ENCODE measurements around the gene ZCWPW1.

DNA sequence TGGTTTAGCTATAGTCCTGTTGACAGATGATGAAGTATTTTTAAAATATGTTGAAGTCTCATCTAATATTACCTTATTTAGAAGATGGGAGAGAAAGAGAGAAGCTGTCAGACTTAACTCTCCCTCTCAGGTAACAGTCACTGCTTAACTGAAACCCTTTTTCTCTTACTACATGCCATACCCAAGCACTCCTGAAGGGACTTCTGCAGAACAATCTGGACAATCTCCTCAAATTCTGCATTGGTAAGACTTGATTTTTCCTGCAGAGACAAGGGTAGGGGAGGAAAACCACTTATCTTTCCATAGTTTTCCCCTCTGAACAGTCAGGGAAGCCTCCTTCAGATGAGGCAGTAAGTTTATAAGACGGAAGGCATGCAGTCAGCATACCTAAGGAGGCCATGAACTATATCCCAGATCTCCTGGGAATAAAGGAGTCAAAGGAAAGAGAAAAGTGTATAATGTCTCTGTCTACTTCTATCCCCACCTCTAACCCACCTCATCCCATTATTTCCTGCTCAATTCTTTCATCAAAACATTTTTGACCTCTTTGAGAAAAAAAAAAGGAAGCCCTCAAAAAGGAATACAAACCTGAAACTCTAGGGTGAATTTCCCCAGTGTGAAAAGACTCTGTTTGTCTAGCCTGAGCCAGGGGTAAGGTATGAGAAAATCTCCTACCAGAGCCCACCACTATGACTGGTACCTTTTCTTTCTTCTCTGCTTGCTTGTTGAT, 9.4 kb downstream of the ZCWPW1 start:
- TF ChIP-seq, protein P1, sequence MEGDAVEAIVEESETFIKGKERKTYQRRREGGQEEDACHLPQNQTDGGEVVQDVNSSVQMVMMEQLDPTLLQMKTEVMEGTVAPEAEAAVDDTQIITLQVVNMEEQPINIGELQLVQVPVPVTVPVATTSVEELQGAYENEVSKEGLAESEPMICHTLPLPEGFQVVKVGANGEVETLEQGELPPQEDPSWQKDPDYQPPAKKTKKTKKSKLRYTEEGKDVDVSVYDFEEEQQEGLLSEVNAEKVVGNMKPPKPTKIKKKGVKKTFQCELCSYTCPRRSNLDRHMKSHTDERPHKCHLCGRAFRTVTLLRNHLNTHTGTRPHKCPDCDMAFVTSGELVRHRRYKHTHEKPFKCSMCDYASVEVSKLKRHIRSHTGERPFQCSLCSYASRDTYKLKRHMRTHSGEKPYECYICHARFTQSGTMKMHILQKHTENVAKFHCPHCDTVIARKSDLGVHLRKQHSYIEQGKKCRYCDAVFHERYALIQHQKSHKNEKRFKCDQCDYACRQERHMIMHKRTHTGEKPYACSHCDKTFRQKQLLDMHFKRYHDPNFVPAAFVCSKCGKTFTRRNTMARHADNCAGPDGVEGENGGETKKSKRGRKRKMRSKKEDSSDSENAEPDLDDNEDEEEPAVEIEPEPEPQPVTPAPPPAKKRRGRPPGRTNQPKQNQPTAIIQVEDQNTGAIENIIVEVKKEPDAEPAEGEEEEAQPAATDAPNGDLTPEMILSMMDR (conservative IDR thresholded peaks at IDR 0.05) = no peak
- TF ChIP-seq EZH2 (IDR thresholded peaks at IDR 0.05; ENCODE audit: low read depth) = no peak
